CD14-positive monocyte (primary cell): ENCODE measurements around the gene TSPAN5. TPM values are rescaled to one million over a fixed set of nuclear protein-coding genes. Genes with fewer than 3 reads are reported as not detected.

Experiments
- DNase-seq, 3 donors: peaks; one replicate each; pipeline ENCODE4 v3.0.0-alpha.2; 2011 to 2022
- H2AFZ ChIP-seq: 2 replicates; pipeline ENCODE4 v1.6.0; 2012; ENCODE audit warnings: mild to moderate bottlenecking, low read depth, low read length, inconsistent platforms; ENCODE audit not compliant: insufficient read depth, poor library complexity, severe bottlenecking
- H3K27ac ChIP-seq, 2 donors: 1 replicate in 1 of 2; 2 replicates in 1 of 2; pipeline ENCODE4 v1.5.1; 2012 to 2013; ENCODE audit warnings: low read length in 2 of 2, control low read depth in 1 of 2, inconsistent platforms in 1 of 2, low read depth in 1 of 2, mild to moderate bottlenecking in 1 of 2
- H3K27me3 ChIP-seq, 2 donors: one replicate each; pipeline versions ENCODE4 v1.6.0 to v1.6.1; 2011 to 2013; ENCODE audit warnings: low read length in 2 of 2; ENCODE audit not compliant: control insufficient read depth in 2 of 2, insufficient read depth in 2 of 2
- H3K36me3 ChIP-seq, 2 donors: replicated peaks in 1 of 2; 1 replicate in 1 of 2; 2 replicates in 1 of 2; pipeline versions ENCODE4 v1.5.1 to v1.6.1; 2012 to 2013; ENCODE audit warnings: low read length in 2 of 2, control low read depth in 1 of 2, inconsistent platforms in 1 of 2, mild to moderate bottlenecking in 1 of 2; ENCODE audit not compliant: insufficient read depth in 2 of 2, control insufficient read depth in 1 of 2
- H3K4me1 ChIP-seq, 2 donors: 1 replicate in 1 of 2; 2 replicates in 1 of 2; pipeline versions ENCODE4 v1.5.1 to v1.6.1; 2012 to 2013; ENCODE audit warnings: low read length in 2 of 2, control low read depth in 1 of 2, inconsistent platforms in 1 of 2, mild to moderate bottlenecking in 1 of 2, moderate library complexity in 1 of 2; ENCODE audit not compliant: insufficient read depth in 2 of 2, control insufficient read depth in 1 of 2
- H3K4me2 ChIP-seq: replicated peaks from 2 replicates; pipeline ENCODE3; 2012; ENCODE audit warnings: low read length, moderate library complexity, mild to moderate bottlenecking; ENCODE audit not compliant: poor library complexity, severe bottlenecking; ENCODE audit errors: extremely low read depth
- H3K4me3 ChIP-seq, 3 experiments: fragments of 200-600 bp in 1 of 3; sonication (generic) in 1 of 3; replicated peaks in 1 of 3; 1 replicate in 2 of 3; 2 replicates in 1 of 3; pipeline ENCODE4 v1.5.1; 2011 to 2013; ENCODE audit warnings: low read length in 3 of 3, mild to moderate bottlenecking in 3 of 3, control low read depth in 2 of 3, low read depth in 2 of 3, inconsistent platforms in 1 of 3, moderate library complexity in 1 of 3
- H3K79me2 ChIP-seq: 2 replicates; pipeline ENCODE4 v1.6.0; 2012; ENCODE audit warnings: mild to moderate bottlenecking, control low read depth, inconsistent platforms, low read length, moderate library complexity; ENCODE audit not compliant: insufficient read depth
- H3K9ac ChIP-seq: 2 replicates; pipeline ENCODE4 v1.6.0; 2017; ENCODE audit warnings: low read length, mild to moderate bottlenecking; ENCODE audit not compliant: insufficient read depth, poor library complexity, severe bottlenecking
- H3K9me3 ChIP-seq, 2 donors: replicated peaks in 1 of 2; 1 replicate in 1 of 2; 2 replicates in 1 of 2; pipeline versions ENCODE4 v1.5.1 to v1.6.1; 2012 to 2013; ENCODE audit warnings: low read length in 2 of 2, control low read depth in 1 of 2; ENCODE audit not compliant: control insufficient read depth in 1 of 2, insufficient read depth in 1 of 2
- H4K20me1 ChIP-seq: 2 replicates; pipeline ENCODE4 v1.6.0; 2012; ENCODE audit warnings: mild to moderate bottlenecking, low read length, control low read depth, moderate library complexity; ENCODE audit not compliant: insufficient read depth
- H3K27ac Mint-ChIP-seq, 7 donors: one replicate each; pipeline ENCODE4 v1.8.0; 2020; ENCODE audit warnings: mild to moderate bottlenecking in 7 of 7, mixed read lengths in 7 of 7, moderate library complexity in 6 of 7, inconsistent platforms in 2 of 7
- H3K27me3 Mint-ChIP-seq, 3 donors: one replicate each; pipeline ENCODE4 v1.8.0; 2021 to 2022; ENCODE audit warnings: low read depth in 3 of 3, mild to moderate bottlenecking in 3 of 3, mixed read lengths in 3 of 3, moderate library complexity in 3 of 3, inconsistent platforms in 1 of 3
- H3K36me3 Mint-ChIP-seq, 2 donors: one replicate each; pipeline ENCODE4 v1.8.0; 2020; ENCODE audit warnings: mixed read lengths in 2 of 2, inconsistent platforms in 1 of 2, mild to moderate bottlenecking in 1 of 2
- H3K4me1 Mint-ChIP-seq: one replicate; pipeline ENCODE4 v1.8.0; 2020; ENCODE audit warnings: mild to moderate bottlenecking, mixed read lengths
- H3K4me3 Mint-ChIP-seq, 2 donors: one replicate each; pipeline ENCODE4 v1.8.0; 2020; ENCODE audit warnings: mild to moderate bottlenecking in 2 of 2, mixed read lengths in 2 of 2, moderate library complexity in 1 of 2
- H3K9me3 Mint-ChIP-seq, 7 donors: one replicate each; pipeline ENCODE4 v1.8.0; 2020 to 2022; ENCODE audit warnings: mixed read lengths in 7 of 7, mild to moderate bottlenecking in 6 of 7, moderate library complexity in 6 of 7, inconsistent platforms in 2 of 7
- CTCF ChIP-seq: fragments of 200-600 bp; IDR thresholded peaks from one replicate; pipeline ENCODE4 v1.8.0; 2022; ENCODE audit warnings: antibody characterized with exemption, mild to moderate bottlenecking
- WGBS: methylation state at CpG from one replicate; pipeline ENCODE4 v1.1.5; 2013; ENCODE audit warnings: missing lambda C conversion rate; ENCODE audit not compliant: insufficient coverage; 5-methylcytosine and 5-hydroxymethylcytosine counted together
- intact Hi-C, 2 donors: fragments of 100-400 bp; cut with micrococcal nuclease; formaldehyde crosslinking; loops; one replicate each; pipeline versions ENCODE4 v1.15.0 to v1.15.1; 2023
- polyA plus RNA-seq, 3 donors: library from polyadenylated mRNA; depleted of rRNA in 1 of 3; unstranded in 2 of 3; stranded (reverse) in 1 of 3; fragments of 300-500 nt in 2 of 3; fragments of >200 nt in 1 of 3; fragmentation: Illumina TruSeq in 2 of 3; gene quantifications; 1 replicate in 2 of 3; 2 replicates in 1 of 3; pipeline ENCODE4 v1.2.3, GENCODE V29; 2012 to 2021

Gene TSPAN5
- polyA plus RNA-seq, 3 donors: 0.09 to 1.1 (median 0.13) TPM

GRCh38 chr4:98646422-98646821, 12.0 kb downstream of the TSPAN5 start:
- H3K27me3 Mint-ChIP-seq: peaks cover 0 to 2% (median 0%) of the 10 kb centered on the region in 3 donors

GRCh38 chr4:98645527-98645926, 12.9 kb downstream of the TSPAN5 start:
- H3K27ac ChIP-seq: no peak overlapping the region
- no peaks in the 10 kb centered on the region for H3K27me3 ChIP-seq
- no peak for DNase-seq
- H3K27me3 Mint-ChIP-seq: peaks cover 0 to 2% (median 0%) of the 10 kb centered on the region in 3 donors
- no peak overlapping the region for H3K4me3 Mint-ChIP-seq
- H3K27ac Mint-ChIP-seq: no peak overlapping the region
- H3K79me2 ChIP-seq: no peaks in the 10 kb centered on the region
- no peak overlapping the region for H3K4me2 ChIP-seq
- no peak for TF ChIP-seq CTCF
- no peaks in the 10 kb centered on the region for H3K4me1 Mint-ChIP-seq
- no peaks in the 10 kb centered on the region for H3K36me3 Mint-ChIP-seq
- no peaks in the 10 kb centered on the region for H3K9me3 ChIP-seq
- no peak overlapping the region for H2AFZ ChIP-seq
- H3K4me3 ChIP-seq: no peak overlapping the region
- H3K9me3 Mint-ChIP-seq: peaks cover 0 to 5% (median 0%) of the 10 kb centered on the region in 7 donors
- H3K9ac ChIP-seq: no peak overlapping the region
- WGBS: 100% methylated on average over 3 of the region's 6 CpGs
- H3K4me1 ChIP-seq: no peaks in the 10 kb centered on the region
- H4K20me1 ChIP-seq: no peaks in the 10 kb centered on the region
- intact Hi-C loops: no loop called here
- no peaks in the 10 kb centered on the region for H3K36me3 ChIP-seq

More at GRCh38 chr4:98646422-98646821, 12.0 kb downstream of the TSPAN5 start:
- Histone ChIP-seq H3K36me3 (no peaks in the 10 kb centered on the region), H3K4me3 (no peak overlapping the region), H2AFZ (no peak overlapping the region), H3K4me2 (no peak overlapping the region), H3K27ac (no peak overlapping the region), H4K20me1 (no peaks in the 10 kb centered on the region), H3K27me3 (no peaks in the 10 kb centered on the region), H3K9ac (no peak overlapping the region), H3K79me2 (no peaks in the 10 kb centered on the region), H3K9me3 (no peaks in the 10 kb centered on the region), H3K4me1 (no peaks in the 10 kb centered on the region)
- no peak for TF ChIP-seq CTCF
- no peaks in the 10 kb centered on the region for H3K36me3 Mint-ChIP-seq
- intact Hi-C loops: no loop called here
- no peak for DNase-seq
- WGBS: no CpG with 5 or more reads among the region's 3 CpGs
- peaks cover 0 to 7% (median 0%) of the 10 kb centered on the region in 7 donors for H3K9me3 Mint-ChIP-seq
- H3K4me1 Mint-ChIP-seq: no peaks in the 10 kb centered on the region
- H3K27ac Mint-ChIP-seq: no peak overlapping the region
- no peak overlapping the region for H3K4me3 Mint-ChIP-seq
